ENCODE data around the gene SLC25A21. TPM values are rescaled to one million over a fixed set of nuclear protein-coding genes. Genes with fewer than 3 reads are reported as not detected.
"Not testable (repeated sequence)": the region's sequence is repeated elsewhere in the genome, so short reads cannot be mapped to it uniquely, and the experiment has no call there.

SLC25A21 gene
- total and polyA plus RNA-seq, 10 donors = 0.06 to 1.1 (median 0.22) TPM; not detected in 2

GRCh38 chr14:36866867-36867266 is 305.5 kb downstream of the SLC25A21 start:
- Histone ChIP-seq H3K4me1 (no peaks in the 10 kb centered on the region), H3K9me3 (peaks cover 0 to 14% (median 0%) of the 10 kb centered on the region in 8 donors), H3K27ac (no peak overlapping the region), H3K36me3 (no peaks in the 10 kb centered on the region), H3K27me3 (replicated peaks in 1 of 7) (no peaks in the 10 kb centered on the region), H3K4me3 (no peak overlapping the region)
- 57 to 79% (median 73%) methylated on average over 4 of the region's 4 CpGs for WGBS, 5 donors
- intact Hi-C loops (cut with DNase I; ENCODE audit: low total_unique reads) = no loop called here
- TF ChIP-seq CTCF (IDR thresholded peaks at IDR 0.05 in 8 of 11, conservative IDR thresholded peaks at IDR 0.05 in 3 of 11) = no peak
- TF ChIP-seq POLR2A (IDR thresholded peaks at IDR 0.05) = no peak
- no peak for TF ChIP-seq POLR2AphosphoS5 (IDR thresholded peaks at IDR 0.05)
- no peak for DNase-seq

DNA sequence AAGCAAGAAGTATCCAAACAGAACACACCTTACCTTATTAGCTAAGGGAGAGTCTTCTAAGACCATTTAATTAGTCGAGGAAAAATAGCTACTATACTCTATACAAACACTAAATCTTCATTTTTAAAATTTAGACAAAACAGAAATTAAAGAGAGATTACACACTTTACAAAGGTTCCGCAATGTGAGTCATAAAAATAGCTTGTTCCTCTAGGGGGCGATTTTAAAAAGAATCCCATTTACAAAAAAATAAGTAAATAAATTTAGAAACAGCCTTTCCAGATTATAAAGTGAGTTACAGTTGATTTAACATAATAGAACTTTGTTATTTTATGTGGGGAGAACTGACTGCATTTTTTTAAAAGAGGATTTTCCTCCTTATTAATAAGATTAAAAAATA is 309.1 kb downstream of the SLC25A21 start:
- no peaks in the 10 kb centered on the region for H3K36me3 ChIP-seq
- DNase-seq = no peak
- intact Hi-C loops (cut with DNase I; ENCODE audit: low total_unique reads) = no loop called here
- H3K27ac ChIP-seq = no peak overlapping the region
- no peak overlapping the region for H3K4me3 ChIP-seq
- no peaks in the 10 kb centered on the region for H3K27me3 ChIP-seq (replicated peaks in 1 of 7)
- TF ChIP-seq POLR2AphosphoS5 (IDR thresholded peaks at IDR 0.05) (no peak), CTCF (IDR thresholded peaks at IDR 0.05 in 8 of 11, conservative IDR thresholded peaks at IDR 0.05 in 3 of 11) (no peak), POLR2A (IDR thresholded peaks at IDR 0.05) (no peak)
- no peaks in the 10 kb centered on the region for H3K4me1 ChIP-seq
- WGBS, 5 donors = 74 to 77% (median 76%) methylated on average over 3 of the region's 3 CpGs
- H3K9me3 ChIP-seq = peaks cover 0 to under 1% (median 0%) of the 10 kb centered on the region in 8 donors

DNA sequence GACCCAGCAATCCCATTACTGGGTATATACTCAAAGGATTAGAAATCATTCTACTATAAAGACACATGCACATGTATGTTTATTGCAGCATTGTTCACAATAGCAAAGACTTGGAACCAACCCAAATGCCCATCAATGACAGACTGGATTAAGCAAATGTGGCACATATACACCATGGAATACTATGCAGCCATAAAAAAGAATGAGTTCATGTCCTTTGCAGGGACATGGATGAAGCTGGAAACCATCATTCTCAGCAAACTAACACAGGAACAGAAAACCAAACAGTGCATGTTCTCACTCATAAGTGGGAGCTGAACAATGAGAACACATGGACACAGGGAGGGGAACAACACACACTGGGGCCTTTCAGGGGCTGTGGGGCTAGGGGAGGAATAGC is 310.2 kb downstream of the SLC25A21 start:
- H3K27ac ChIP-seq; H3K4me3 ChIP-seq; H3K9me3 ChIP-seq; H3K4me1 ChIP-seq; intact Hi-C loops (cut with DNase I; ENCODE audit: low total_unique reads); H3K36me3 ChIP-seq; DNase-seq; H3K27me3 ChIP-seq (replicated peaks in 1 of 7): not testable (repeated sequence)

GRCh38 chr14:36860831-36861230 is 311.6 kb downstream of the SLC25A21 start:
- H3K27me3 ChIP-seq (replicated peaks in 1 of 7) = no peaks in the 10 kb centered on the region
- no peaks in the 10 kb centered on the region for H3K36me3 ChIP-seq
- no peaks in the 10 kb centered on the region for H3K9me3 ChIP-seq
- H3K27ac ChIP-seq = no peak overlapping the region
- no peak for TF ChIP-seq POLR2A (IDR thresholded peaks at IDR 0.05)
- no peak for TF ChIP-seq CTCF (IDR thresholded peaks at IDR 0.05 in 8 of 11, conservative IDR thresholded peaks at IDR 0.05 in 3 of 11)
- no peak for TF ChIP-seq POLR2AphosphoS5 (IDR thresholded peaks at IDR 0.05)
- H3K4me3 ChIP-seq = no peak overlapping the region
- H3K4me1 ChIP-seq = no peaks in the 10 kb centered on the region
- intact Hi-C loops (cut with DNase I; ENCODE audit: low total_unique reads) = no loop called here
- DNase-seq = no peak

DNA sequence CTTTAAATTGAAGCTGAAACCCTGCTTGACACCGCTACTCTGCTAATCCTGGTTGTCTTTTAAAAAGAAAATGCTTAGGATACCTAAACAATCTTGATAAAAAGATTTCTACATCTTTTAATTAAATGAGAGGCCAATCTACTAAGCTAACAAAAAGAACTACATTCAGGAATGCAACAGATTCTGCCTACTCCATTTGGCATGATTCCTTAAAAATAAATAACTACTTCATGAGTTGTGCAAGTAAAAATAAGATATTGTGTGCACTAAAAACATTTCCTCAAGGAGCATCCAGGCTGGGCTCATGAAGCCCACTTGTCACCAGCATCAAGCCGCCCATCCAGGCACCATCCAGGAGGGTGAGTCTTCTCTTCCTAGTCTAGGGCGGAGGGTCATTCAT is 313.3 kb downstream of the SLC25A21 start:
- no peak for DNase-seq
- no peak overlapping the region for H3K27ac ChIP-seq
- intact Hi-C loops (cut with DNase I; ENCODE audit: low total_unique reads) = no loop called here

More for the DNA sequence above, 313.3 kb downstream of the SLC25A21 start:
- Histone ChIP-seq H3K27me3 (replicated peaks in 1 of 7) (no peaks in the 10 kb centered on the region), H3K4me1 (no peaks in the 10 kb centered on the region), H3K9me3 (no peaks in the 10 kb centered on the region), H3K36me3 (no peaks in the 10 kb centered on the region), H3K4me3 (no peak overlapping the region)
- WGBS, 5 donors = 68 to 89% (median 83%) methylated on average over 3 of the region's 3 CpGs
- TF ChIP-seq POLR2AphosphoS5 (IDR thresholded peaks at IDR 0.05) (no peak), POLR2A (IDR thresholded peaks at IDR 0.05) (no peak), CTCF (IDR thresholded peaks at IDR 0.05 in 8 of 11, conservative IDR thresholded peaks at IDR 0.05 in 3 of 11) (no peak)
